Measurements from ENCODE around the gene PSMB5. TPM values are rescaled to one million over a fixed set of nuclear protein-coding genes. Genes with fewer than 3 reads are reported as not detected.
A peak's percentile ranks its signal among the peaks of the same experiment; 100 is the strongest.

PSMB5 gene
- total RNA-seq, result 100 to 1,000 TPM; 102 to 121 TPM

DNA sequence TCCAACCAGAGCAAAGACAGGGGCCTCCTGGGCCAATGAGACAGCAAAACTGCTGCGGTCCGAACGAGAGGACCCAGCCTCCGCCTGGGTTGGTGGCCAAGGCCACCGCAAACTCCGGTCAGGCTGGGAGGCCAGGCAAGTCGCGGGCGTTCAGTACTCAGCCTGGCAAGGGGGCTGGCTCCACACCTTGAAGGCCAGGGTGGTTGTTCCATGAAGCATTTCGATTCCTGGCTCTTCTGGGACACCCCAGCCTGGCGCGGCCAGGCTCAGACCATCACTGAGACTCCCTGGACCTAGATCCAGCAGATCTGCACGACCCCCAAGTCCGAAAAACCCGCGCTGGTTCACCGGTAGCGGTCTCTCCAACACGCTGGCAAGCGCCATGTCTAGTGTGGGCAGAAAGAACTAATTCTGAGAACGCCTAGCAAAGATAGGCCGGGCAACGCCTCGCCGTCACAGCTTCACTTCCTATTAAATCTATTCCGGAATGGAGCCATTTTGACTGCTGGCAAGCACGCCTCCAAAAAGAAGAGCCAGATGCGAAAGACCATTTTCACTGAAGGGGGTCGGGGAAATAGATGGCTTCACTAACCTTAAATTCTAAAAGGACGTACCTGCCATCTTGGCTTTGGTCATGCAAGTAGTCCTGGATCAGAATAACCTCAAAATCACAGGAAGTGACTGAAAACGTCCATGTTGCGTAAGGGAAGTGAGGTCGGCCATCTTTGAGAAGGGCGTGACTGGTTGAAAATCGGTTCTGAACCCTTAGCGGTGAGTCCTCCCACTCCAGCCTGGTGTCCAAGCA is at the start of gene PSMB5:
Gene PSMB5 (minus strand): TSS at position 403 of the 805 bp plus-strand sequence. CDS start 19 bp downstream, at position 384.
- Mint-ChIP-seq H3K27ac (peak within 1 kb of the TSS; percentile 95 to 96), H3K4me1 (ENCODE audit: low read depth in 2 of 2) (peaks cover 21 to 23% of the 10 kb centered on the region in 2 donors), H3K4me3 (peak within 1 kb of the TSS; percentile 89), H3K9me3 (no peaks in the 10 kb centered on the region), H3K27me3 (no peaks in the 10 kb centered on the region), H3K36me3 (peaks cover 14% of the 10 kb centered on the region)
- peak; percentile 90 for DNase-seq (ENCODE audit: low spot score)
- peak; percentile 95 to 96 for ATAC-seq

DNA sequence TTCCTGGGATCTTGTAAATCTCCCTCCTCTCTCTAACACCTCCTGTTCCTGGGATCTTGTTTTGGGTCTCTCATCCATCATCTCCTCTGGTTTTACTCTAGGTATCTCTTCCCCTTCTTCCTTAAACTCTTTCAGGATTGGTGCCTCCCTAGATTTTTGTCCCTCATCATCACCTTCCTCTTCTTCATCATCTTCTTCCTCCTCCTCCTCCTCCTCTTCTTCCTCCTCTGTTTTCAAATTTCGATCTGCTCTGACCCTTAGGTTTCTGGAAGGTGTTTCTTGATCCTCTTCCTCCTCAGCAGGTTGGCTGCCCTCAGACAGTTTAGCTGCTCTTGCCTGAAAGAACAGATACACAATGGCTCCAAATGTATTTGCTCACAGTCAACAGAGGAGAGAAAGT is 45.8 kb upstream of the PSMB5 start:
- Mint-ChIP-seq H3K9me3 (no peaks in the 10 kb centered on the region), H3K4me3 (no peak overlapping the region), H3K27ac (peak overlapping the region in 1 of 2 donors; percentile 6), H3K4me1 (ENCODE audit: low read depth in 2 of 2) (peaks cover 3 to 6% of the 10 kb centered on the region in 2 donors), H3K36me3 (peaks cover 21% of the 10 kb centered on the region), H3K27me3 (no peaks in the 10 kb centered on the region)
- ATAC-seq, result no peak
- no peak for DNase-seq (ENCODE audit: low spot score)

- ATAC-seq (no peak), DNase-seq (ENCODE audit: low spot score) (no peak)
- Mint-ChIP-seq H3K4me3 (no peak overlapping the region), H3K36me3 (peaks cover 18% of the 10 kb centered on the region), H3K4me1 (ENCODE audit: low read depth in 2 of 2) (peaks cover 0 to 4% of the 10 kb centered on the region in 2 donors), H3K27me3 (no peaks in the 10 kb centered on the region), H3K27ac (peak overlapping the region in 1 of 2 donors; percentile 16), H3K9me3 (no peaks in the 10 kb centered on the region)
These were observed 45.0 kb upstream of the PSMB5 start for GRCh38 chr14:23079716-23080115.

DNA sequence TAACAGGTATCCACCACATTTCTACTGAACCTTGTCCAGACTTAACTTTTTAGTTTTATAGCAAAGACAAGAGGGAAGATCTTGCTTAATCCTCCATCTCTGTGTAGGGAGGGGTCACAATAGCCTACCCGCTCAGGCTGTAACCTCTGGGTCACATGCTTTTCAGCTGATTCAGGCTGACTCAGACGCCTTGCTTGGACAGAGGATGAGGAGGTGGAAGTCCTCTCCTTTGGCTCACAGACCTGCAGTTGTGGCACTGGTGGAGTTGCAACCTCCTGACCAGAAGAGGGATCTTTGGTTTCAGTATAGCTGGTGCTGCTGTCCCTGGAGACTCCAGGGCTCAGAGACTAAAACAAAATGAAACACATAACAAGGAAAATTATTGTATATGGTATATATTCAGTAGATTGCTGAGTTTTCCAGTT is 44.0 kb upstream of the PSMB5 start:
- Mint-ChIP-seq H3K36me3 (peaks cover 18% of the 10 kb centered on the region), H3K9me3 (no peaks in the 10 kb centered on the region), H3K27ac (peak overlapping the region in 1 of 2 donors; percentile 42), H3K27me3 (no peaks in the 10 kb centered on the region), H3K4me3 (no peak overlapping the region), H3K4me1 (ENCODE audit: low read depth in 2 of 2) (peaks cover 0 to 2% of the 10 kb centered on the region in 2 donors)
- ATAC-seq (peak; percentile 20 to 68), DNase-seq (ENCODE audit: low spot score) (no peak)

DNA sequence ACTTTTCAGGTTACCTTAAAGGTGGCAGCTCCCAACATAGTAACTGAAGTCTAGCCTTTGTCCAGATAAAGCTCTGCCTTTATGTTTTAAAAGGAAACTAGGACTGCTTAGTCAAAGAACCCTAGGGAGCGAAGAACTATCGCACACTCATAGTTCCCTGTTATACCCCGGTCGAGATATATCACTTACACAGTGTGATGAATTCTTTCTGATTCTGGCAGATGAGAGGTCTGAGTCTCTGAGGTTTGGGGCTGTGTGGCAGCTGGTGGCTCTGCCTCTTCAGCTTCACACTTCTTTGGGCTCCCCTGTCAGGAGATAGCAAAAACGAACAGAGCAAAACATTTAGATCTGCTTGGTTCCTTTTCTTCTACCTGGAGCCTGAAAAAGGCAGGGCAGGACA is 43.3 kb upstream of the PSMB5 start:
- Mint-ChIP-seq H3K27me3 (no peaks in the 10 kb centered on the region), H3K9me3 (no peaks in the 10 kb centered on the region), H3K27ac (no peak overlapping the region), H3K4me3 (no peak overlapping the region), H3K4me1 (ENCODE audit: low read depth in 2 of 2) (peaks cover 0 to 2% of the 10 kb centered on the region in 2 donors), H3K36me3 (peaks cover 18% of the 10 kb centered on the region)
- DNase-seq (ENCODE audit: low spot score), result no peak
- ATAC-seq, result no peak

DNA sequence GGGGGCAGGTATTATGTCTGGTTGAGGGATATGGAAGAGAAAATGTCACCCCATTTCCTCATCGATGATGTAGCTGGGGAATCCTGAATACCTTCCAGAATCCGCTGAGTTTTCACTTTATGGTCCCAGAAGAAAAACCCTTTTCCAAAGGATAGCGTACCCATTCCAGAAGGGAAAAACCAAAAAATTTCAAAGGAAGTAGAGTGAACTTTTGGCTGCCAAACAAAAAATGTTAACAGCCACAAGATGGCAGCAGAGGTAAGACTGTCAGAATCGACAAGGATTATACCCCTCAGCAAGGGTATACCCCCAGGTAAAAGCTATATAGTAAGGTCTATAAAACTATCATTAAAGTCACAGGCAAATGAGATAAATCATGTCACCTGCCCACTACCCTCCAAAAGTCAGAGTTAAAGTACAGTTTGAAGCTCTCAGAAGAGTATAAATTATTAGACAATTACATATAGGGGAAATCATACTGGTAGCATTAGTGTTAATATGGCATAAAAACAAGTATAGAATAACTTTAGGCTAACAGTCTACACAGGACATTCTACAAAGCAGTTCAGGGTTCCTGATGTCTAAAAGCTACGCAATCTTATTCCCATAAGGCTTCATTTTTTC is 42.2 kb upstream of the PSMB5 start:
- H3K4me3 Mint-ChIP-seq, result no peak overlapping the region
- H3K9me3 Mint-ChIP-seq, result no peaks in the 10 kb centered on the region
- no peak for ATAC-seq
- no peaks in the 10 kb centered on the region for H3K27me3 Mint-ChIP-seq
- H3K27ac Mint-ChIP-seq, result no peak overlapping the region
- peaks cover 18% of the 10 kb centered on the region for H3K36me3 Mint-ChIP-seq
- H3K4me1 Mint-ChIP-seq (ENCODE audit: low read depth in 2 of 2), result peaks cover 6 to 7% of the 10 kb centered on the region in 2 donors
- no peak for DNase-seq (ENCODE audit: low spot score)

- peaks cover 22 to 23% of the 10 kb centered on the region in 2 donors for H3K4me1 Mint-ChIP-seq (ENCODE audit: low read depth in 2 of 2)
- H3K27me3 Mint-ChIP-seq, result no peaks in the 10 kb centered on the region
- no peak overlapping the region for H3K4me3 Mint-ChIP-seq
- H3K27ac Mint-ChIP-seq, result no peak overlapping the region
- DNase-seq (ENCODE audit: low spot score) (no peak), ATAC-seq (no peak)
- H3K9me3 Mint-ChIP-seq, result no peaks in the 10 kb centered on the region
- peaks cover 6% of the 10 kb centered on the region for H3K36me3 Mint-ChIP-seq
These were observed 40.2 kb upstream of the PSMB5 start for GRCh38 chr14:23074906-23075305.

DNA sequence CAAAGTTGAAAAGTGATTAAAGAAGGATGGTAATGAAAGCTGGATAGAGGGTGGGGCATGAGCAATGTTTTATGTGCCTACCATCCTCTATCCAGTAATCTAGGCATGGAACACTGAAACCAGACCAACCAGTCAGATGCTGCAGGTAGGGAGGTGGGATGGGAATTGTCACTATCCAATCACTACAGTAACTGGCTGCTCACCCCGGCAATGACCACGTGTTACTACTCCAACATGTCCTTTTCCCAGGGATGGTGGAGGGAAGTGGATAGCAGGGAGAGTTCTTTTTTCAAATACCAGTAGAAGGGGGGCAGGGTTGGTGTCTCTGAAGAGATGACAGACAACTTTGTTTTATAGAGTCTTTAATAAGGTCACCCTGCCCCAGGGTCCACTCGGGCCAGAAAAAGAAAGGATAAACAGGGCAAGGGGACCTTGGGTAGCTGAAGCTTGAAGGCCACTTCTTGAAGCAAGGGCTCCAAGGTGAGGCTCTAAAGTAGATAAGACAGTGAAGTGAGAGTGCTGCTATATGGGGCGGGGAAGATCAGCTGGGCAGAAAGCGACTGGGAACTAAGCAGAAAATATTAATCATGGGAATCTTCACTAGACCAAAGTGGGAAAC is 37.3 kb upstream of the PSMB5 start:
- H3K27me3 Mint-ChIP-seq, result no peaks in the 10 kb centered on the region
- ATAC-seq, result no peak

DNA sequence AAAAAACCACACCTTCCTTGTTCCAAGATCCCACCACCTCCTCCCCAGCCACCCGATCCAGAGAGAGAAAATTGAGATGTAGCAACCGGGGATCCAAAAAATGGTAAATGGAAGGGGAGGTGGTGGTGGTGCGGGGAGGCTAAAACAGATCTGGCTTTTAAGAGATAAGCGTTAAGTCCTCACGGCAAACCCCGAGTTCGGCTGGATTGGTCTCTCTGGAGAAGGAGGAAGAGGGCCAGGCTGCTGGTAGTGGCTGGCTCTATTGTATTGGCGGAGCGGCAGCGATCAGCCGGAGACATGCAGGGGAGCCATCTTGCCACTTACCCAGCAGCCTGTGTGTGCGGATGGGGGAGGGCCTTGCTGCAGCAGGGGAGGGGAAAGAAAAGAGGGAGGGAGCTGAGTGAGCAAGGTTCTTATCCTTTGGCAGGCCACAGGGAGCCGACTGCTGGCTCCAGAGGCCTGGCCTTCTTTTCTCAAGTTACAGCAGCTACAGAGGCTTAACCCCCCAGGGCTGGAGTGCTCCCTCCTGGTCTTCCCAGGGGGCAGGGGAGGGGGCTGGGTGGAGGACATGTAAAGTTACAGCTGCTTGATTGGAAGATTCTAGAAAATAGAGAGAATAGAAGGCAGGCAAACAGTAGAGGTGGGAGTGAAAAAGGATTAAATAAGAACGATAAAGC is 36.7 kb upstream of the PSMB5 start:
- peaks cover 6% of the 10 kb centered on the region for H3K36me3 Mint-ChIP-seq
- ATAC-seq (peak; percentile 93 to 94), DNase-seq (ENCODE audit: low spot score) (peak; percentile 85)
- peak overlapping the region; percentile 85 to 98 for H3K27ac Mint-ChIP-seq
- no peaks in the 10 kb centered on the region for H3K27me3 Mint-ChIP-seq
- H3K4me3 Mint-ChIP-seq, result peak overlapping the region; percentile 97
- H3K9me3 Mint-ChIP-seq, result no peaks in the 10 kb centered on the region
- peaks cover 29 to 30% of the 10 kb centered on the region in 2 donors for H3K4me1 Mint-ChIP-seq (ENCODE audit: low read depth in 2 of 2)

More for the DNA sequence above, 37.3 kb upstream of the PSMB5 start:
- H3K4me1 Mint-ChIP-seq (ENCODE audit: low read depth in 2 of 2), result peaks cover 29 to 30% of the 10 kb centered on the region in 2 donors
- H3K9me3 Mint-ChIP-seq, result no peaks in the 10 kb centered on the region
- DNase-seq (ENCODE audit: low spot score), result no peak
- H3K4me3 Mint-ChIP-seq, result peak overlapping the region; percentile 97
- H3K36me3 Mint-ChIP-seq, result peaks cover 6% of the 10 kb centered on the region
- peak overlapping the region; percentile 85 to 98 for H3K27ac Mint-ChIP-seq

DNA sequence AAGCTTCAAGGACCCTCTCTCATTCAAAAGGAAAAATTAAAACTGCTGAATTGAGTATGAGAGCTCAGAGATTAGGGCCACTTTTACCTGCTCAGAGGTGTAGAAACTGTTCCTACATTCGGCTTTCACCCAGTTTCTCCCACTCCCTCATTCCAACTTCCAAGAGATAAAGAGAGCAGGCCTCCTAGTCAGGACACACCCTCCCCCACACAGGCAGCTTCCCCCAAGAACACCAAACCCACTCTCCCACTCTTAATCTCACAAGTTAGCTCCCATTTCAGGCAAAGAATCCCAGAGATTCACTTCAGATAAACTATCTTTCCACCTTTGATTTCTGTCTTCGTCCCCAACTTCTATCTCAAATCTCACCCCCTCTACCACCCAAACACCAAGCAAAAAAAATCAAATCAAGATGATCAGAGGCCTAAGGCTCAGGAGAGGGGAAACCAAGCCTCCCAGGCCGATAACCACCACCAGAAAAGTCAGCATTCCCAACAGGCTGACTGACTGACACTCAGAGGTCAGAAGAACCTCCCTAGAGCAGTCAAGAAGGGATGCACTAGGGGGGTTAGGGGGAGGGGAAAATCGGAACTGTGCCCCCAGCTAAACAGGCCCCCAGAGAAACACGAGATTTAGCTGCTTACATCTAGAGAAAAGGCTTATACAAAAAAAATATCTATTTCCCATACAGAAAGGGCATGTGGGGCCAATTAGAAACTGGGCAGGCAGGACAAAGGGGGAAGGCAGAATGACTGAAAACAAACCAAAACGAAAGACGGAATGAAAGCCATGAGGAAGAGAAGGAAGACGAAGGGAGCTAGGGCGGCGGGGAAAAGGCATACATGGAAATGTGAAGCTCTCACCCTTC is 35.8 kb upstream of the PSMB5 start:
- no peak for DNase-seq (ENCODE audit: low spot score)
- H3K27ac Mint-ChIP-seq, result peak overlapping the region; percentile 85 to 98
- H3K4me3 Mint-ChIP-seq, result peak overlapping the region; percentile 97
- no peaks in the 10 kb centered on the region for H3K9me3 Mint-ChIP-seq
- H3K27me3 Mint-ChIP-seq, result no peaks in the 10 kb centered on the region
- ATAC-seq, result no peak
- H3K4me1 Mint-ChIP-seq (ENCODE audit: low read depth in 2 of 2), result peaks cover 33 to 37% of the 10 kb centered on the region in 2 donors
- peaks cover 13% of the 10 kb centered on the region for H3K36me3 Mint-ChIP-seq

- peak overlapping the region; percentile 66 for H3K4me3 Mint-ChIP-seq
These were observed 34.7 kb upstream of the PSMB5 start for GRCh38 chr14:23069413-23069806.

DNA sequence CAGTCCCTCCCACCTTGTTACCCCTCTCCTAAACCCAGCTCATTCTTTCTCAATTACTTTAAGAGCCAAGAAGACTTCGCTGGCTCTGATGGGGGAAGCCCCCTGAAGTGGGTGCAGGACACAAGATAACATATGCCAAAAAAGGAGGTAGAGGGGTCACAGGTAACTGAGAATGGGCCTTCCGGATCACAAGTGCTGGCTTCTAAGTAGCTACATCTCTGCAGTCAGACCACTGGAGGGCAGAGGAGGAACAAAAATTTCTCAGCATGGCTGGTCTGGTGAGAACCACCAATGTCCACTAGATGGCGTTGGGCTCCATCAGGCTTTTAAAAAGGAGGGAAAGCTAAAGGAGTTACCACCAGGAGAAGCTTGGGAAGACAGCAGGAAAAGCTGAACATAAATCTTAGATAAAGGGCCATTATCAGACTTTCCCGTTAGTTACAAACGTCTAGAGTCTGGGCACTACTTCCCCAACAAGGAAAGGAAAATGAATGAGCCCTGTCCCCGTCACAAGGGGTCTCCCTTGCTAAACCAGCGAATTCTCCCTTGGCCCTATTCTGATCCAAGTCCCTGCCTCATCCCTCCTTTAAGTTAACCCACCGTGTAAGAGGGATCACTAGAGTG is 34.2 kb upstream of the PSMB5 start:
- DNase-seq (ENCODE audit: low spot score) (peak; percentile 74), ATAC-seq (peak; percentile 82 to 85)
- Mint-ChIP-seq H3K4me1 (ENCODE audit: low read depth in 2 of 2) (peaks cover 33 to 37% of the 10 kb centered on the region in 2 donors), H3K9me3 (no peaks in the 10 kb centered on the region), H3K36me3 (peaks cover 14% of the 10 kb centered on the region), H3K27ac (peak overlapping the region; percentile 57 to 72), H3K4me3 (peak overlapping the region; percentile 66), H3K27me3 (no peaks in the 10 kb centered on the region)

More at GRCh38 chr14:23069413-23069806, 34.7 kb upstream of the PSMB5 start:
- H3K9me3 Mint-ChIP-seq, result no peaks in the 10 kb centered on the region
- ATAC-seq (no peak), DNase-seq (ENCODE audit: low spot score) (no peak)
- H3K27ac Mint-ChIP-seq, result peak overlapping the region in 1 of 2 donors; percentile 57
- peaks cover 14% of the 10 kb centered on the region for H3K36me3 Mint-ChIP-seq
- H3K27me3 Mint-ChIP-seq, result no peaks in the 10 kb centered on the region
- H3K4me1 Mint-ChIP-seq (ENCODE audit: low read depth in 2 of 2), result peaks cover 33 to 37% of the 10 kb centered on the region in 2 donors
